ENCODE measurements around the gene TRIM9. TPM values are rescaled to one million over a fixed set of nuclear protein-coding genes. Genes with fewer than 3 reads are reported as not detected.

The TRIM9 gene
- total RNA-seq, 1 experiment from 2014 or later, result 0.44 TPM

DNA sequence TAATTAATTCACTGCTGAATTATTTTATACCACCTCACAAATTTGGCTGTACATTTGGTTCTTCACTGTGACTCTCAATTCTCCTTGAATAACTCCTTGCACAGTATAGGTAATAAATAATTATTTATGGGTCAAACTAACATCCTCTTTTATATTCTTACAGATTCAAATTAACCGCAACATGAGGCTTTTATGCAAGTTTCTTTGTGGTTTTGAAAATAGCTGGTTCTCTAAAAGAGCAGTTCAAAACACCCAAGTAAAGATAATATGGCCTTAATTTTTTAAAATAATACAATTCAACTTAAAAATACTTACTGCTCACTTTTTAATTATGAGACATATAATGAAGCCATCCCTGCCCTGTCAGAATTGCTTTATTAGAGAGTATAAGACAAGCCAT lies 12.9 kb upstream of the TRIM9 start:
- ATAC-seq (no peak), DNase-seq (ENCODE audit: low read depth, low spot score) (no peak)
- no peak overlapping the region for H3K4me3 ChIP-seq (ENCODE audit: low read depth in 2 of 2, low read length in 2 of 2)
- in situ Hi-C loops (cut with HindIII; ENCODE audit: low pct_unique_long_range_greater_than_20kb, low sequenced_read_pairs) (no loop called here), intact Hi-C loops (cut with micrococcal nuclease; ENCODE audit: unreplicated experiment) (no loop called here)
- no peaks in the 10 kb centered on the region for H3K36me3 ChIP-seq (ENCODE audit: control insufficient read depth, insufficient read depth, low read length)
- H3K4me1 ChIP-seq (ENCODE audit: control insufficient read depth, insufficient read depth, low read length), result no peaks in the 10 kb centered on the region
- ChIA-PET POLR2A (no interaction called here), CTCF (no interaction called here)
- H3K27me3 ChIP-seq (ENCODE audit: control insufficient read depth, insufficient read depth, low read length), result peaks cover 2% of the 10 kb centered on the region; the same call in 1 of the 2 replicates
- no TSS peak for BruUV-seq (replicated peaks)
- TF ChIP-seq POLR2AphosphoS5 (IDR thresholded peaks at IDR 0.05; ENCODE audit: low read depth, low read length), result no peak
- TF ChIP-seq, protein P1, sequence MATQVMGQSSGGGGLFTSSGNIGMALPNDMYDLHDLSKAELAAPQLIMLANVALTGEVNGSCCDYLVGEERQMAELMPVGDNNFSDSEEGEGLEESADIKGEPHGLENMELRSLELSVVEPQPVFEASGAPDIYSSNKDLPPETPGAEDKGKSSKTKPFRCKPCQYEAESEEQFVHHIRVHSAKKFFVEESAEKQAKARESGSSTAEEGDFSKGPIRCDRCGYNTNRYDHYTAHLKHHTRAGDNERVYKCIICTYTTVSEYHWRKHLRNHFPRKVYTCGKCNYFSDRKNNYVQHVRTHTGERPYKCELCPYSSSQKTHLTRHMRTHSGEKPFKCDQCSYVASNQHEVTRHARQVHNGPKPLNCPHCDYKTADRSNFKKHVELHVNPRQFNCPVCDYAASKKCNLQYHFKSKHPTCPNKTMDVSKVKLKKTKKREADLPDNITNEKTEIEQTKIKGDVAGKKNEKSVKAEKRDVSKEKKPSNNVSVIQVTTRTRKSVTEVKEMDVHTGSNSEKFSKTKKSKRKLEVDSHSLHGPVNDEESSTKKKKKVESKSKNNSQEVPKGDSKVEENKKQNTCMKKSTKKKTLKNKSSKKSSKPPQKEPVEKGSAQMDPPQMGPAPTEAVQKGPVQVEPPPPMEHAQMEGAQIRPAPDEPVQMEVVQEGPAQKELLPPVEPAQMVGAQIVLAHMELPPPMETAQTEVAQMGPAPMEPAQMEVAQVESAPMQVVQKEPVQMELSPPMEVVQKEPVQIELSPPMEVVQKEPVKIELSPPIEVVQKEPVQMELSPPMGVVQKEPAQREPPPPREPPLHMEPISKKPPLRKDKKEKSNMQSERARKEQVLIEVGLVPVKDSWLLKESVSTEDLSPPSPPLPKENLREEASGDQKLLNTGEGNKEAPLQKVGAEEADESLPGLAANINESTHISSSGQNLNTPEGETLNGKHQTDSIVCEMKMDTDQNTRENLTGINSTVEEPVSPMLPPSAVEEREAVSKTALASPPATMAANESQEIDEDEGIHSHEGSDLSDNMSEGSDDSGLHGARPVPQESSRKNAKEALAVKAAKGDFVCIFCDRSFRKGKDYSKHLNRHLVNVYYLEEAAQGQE (IDR thresholded peaks at IDR 0.05; ENCODE audit: insufficient read depth in 1 of 2, low read depth in 2 of 2, low read length in 1 of 2), result no peak
- TF ChIP-seq TCF7L2 (IDR thresholded peaks at IDR 0.05; ENCODE audit: low read depth, low read length), result no peak
- no peak for TF ChIP-seq SIN3A (IDR thresholded peaks at IDR 0.05; ENCODE audit: borderline replicate concordance, insufficient read depth, low read depth, low read length)
- TF ChIP-seq CTCF (IDR thresholded peaks at IDR 0.05), result no peak
- no peaks in the 10 kb centered on the region for H3K9me3 ChIP-seq (ENCODE audit: control insufficient read depth, insufficient read depth, low read depth, low read length)
- H3K27ac ChIP-seq (ENCODE audit: low read length), result no peak overlapping the region

DNA sequence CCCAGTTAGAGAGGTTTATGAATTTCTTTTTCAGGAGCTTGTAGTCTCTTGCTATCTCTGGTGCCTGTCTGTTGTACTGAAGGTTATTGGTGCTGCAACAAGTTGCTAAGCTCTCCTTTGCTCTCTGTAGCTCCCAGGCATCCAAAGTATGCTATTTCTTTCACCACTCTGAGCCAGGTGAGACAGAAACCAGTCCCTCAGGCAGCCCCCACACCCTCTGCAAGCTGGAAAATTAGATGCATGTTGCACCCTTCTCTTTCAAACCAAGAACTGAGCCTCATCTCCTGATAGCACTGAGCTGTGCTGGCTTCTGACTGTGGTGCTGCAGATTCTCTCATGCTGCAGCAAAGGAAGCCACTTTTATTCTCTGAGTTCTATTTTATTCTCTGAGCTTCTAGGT lies 9.6 kb upstream of the TRIM9 start:
- Histone ChIP-seq H3K36me3 (ENCODE audit: control insufficient read depth, insufficient read depth, low read length) (no peaks in the 10 kb centered on the region), H3K27me3 (ENCODE audit: control insufficient read depth, insufficient read depth, low read length) (peaks cover 2% of the 10 kb centered on the region), H3K4me3 (ENCODE audit: low read depth in 2 of 2, low read length in 2 of 2) (no peak overlapping the region), H3K4me1 (ENCODE audit: control insufficient read depth, insufficient read depth, low read length) (no peaks in the 10 kb centered on the region), H3K9me3 (ENCODE audit: control insufficient read depth, insufficient read depth, low read depth, low read length) (no peaks in the 10 kb centered on the region), H3K27ac (ENCODE audit: low read length) (no peak overlapping the region)
- ChIA-PET CTCF (no interaction called here), POLR2A (interaction anchor here (0.6 kb wide), 1 partner anchor 16 kb away, joined by 7 read pairs; no protein-coding TSS in a partner anchor)
- intact Hi-C loops (cut with micrococcal nuclease; ENCODE audit: unreplicated experiment), result no loop called here
- no TSS peak for BruUV-seq (replicated peaks)
- in situ Hi-C loops (cut with HindIII; ENCODE audit: low pct_unique_long_range_greater_than_20kb, low sequenced_read_pairs), result no loop called here
- DNase-seq (ENCODE audit: low read depth, low spot score) (no peak), ATAC-seq (no peak)
- TF ChIP-seq, protein P1 (IDR thresholded peaks at IDR 0.05; ENCODE audit: insufficient read depth in 1 of 2, low read depth in 2 of 2, low read length in 1 of 2), result no peak
- no peak for TF ChIP-seq CTCF (IDR thresholded peaks at IDR 0.05)
- TF ChIP-seq TCF7L2 (IDR thresholded peaks at IDR 0.05; ENCODE audit: low read depth, low read length), result no peak
- TF ChIP-seq POLR2AphosphoS5 (IDR thresholded peaks at IDR 0.05; ENCODE audit: low read depth, low read length), result no peak
- no peak for TF ChIP-seq SIN3A (IDR thresholded peaks at IDR 0.05; ENCODE audit: borderline replicate concordance, insufficient read depth, low read depth, low read length)

Data from Panc1 (cell line).